SU-DHL-6 (cell line): ENCODE results near the gene LYSMD4.

Source experiments
- H2AFZ ChIP-seq: fragments of 200-600 bp; sonication (generic); 2 replicates; pipeline ENCODE4 v1.6.1; 2014; ENCODE audit warnings: low read depth, mild to moderate bottlenecking, moderate library complexity, mixed read lengths, antibody characterized with exemption, low read length; ENCODE audit not compliant: severe bottlenecking
- H3F3A ChIP-seq: fragments of 200-600 bp; shearing (Covaris generic); 2 replicates; pipeline ENCODE4 v1.6.0; 2016; ENCODE audit warnings: antibody characterized with exemption, mild to moderate bottlenecking; ENCODE audit not compliant: insufficient read depth
- H3K27ac ChIP-seq: fragments of 200-600 bp; sonication (generic); 2 replicates; pipeline ENCODE4 v1.5.1; 2016; ENCODE audit warnings: low read depth, mild to moderate bottlenecking, low read length, moderate library complexity, mixed read lengths
- H3K27me3 ChIP-seq: fragments of 200-600 bp; sonication (generic), shearing (Covaris generic); 2 replicates; pipeline ENCODE4 v1.6.0; 2014; ENCODE audit warnings: mild to moderate bottlenecking, low read length
- H3K36me3 ChIP-seq: fragments of 200-600 bp; sonication (generic); 2 replicates; pipeline ENCODE4 v1.6.1; 2014; ENCODE audit warnings: mild to moderate bottlenecking, low read length, mixed read lengths
- H3K4me2 ChIP-seq: fragments of 300-600, 200-600 bp; shearing (Covaris generic), sonication (generic); 2 replicates; pipeline ENCODE4 v1.6.0; 2014; ENCODE audit warnings: low read length, low read depth, mild to moderate bottlenecking; ENCODE audit not compliant: poor library complexity, severe bottlenecking
- H3K4me3 ChIP-seq: fragments of 200-600 bp; sonication (generic); 2 replicates; pipeline ENCODE4 v1.5.1; 2014; ENCODE audit warnings: antibody characterized with exemption, low read length, mild to moderate bottlenecking, mixed read lengths; ENCODE audit not compliant: insufficient read depth, poor library complexity, severe bottlenecking
- H3K79me2 ChIP-seq: fragments of 200-600 bp; sonication (generic); 2 replicates; pipeline ENCODE4 v1.6.1; 2014; ENCODE audit warnings: mild to moderate bottlenecking, low read length, moderate library complexity; ENCODE audit not compliant: insufficient read depth
- H3K9ac ChIP-seq: fragments of 200-600 bp; sonication (generic); 2 replicates; pipeline ENCODE4 v1.7.0; 2014; ENCODE audit warnings: mild to moderate bottlenecking, low read length
- H3K9me2 ChIP-seq: fragments of 200-600 bp; sonication (generic); replicated peaks from 2 replicates; pipeline ENCODE4 v1.6.1; 2014; ENCODE audit warnings: low read length; ENCODE audit not compliant: insufficient read depth
- H3K9me3 ChIP-seq: fragments of 200-600 bp; sonication (generic); 2 replicates; pipeline ENCODE4 v1.6.1; 2014; ENCODE audit warnings: low read length, mixed read lengths; ENCODE audit not compliant: insufficient read depth
- H4K20me1 ChIP-seq: fragments of 200-600 bp; sonication (generic); 2 replicates; pipeline ENCODE4 v1.6.1; 2014; ENCODE audit warnings: low read depth, mild to moderate bottlenecking, antibody characterized with exemption, low read length, moderate library complexity, mixed read lengths
- CTCF ChIP-seq: fragments of 200-600 bp; sonication (generic); IDR thresholded peaks from one replicate; pipeline ENCODE4 v1.5.1; 2017; ENCODE audit warnings: antibody characterized with exemption, mild to moderate bottlenecking, low read length, moderate library complexity; ENCODE audit not compliant: insufficient read depth, poor library complexity, severe bottlenecking
- EZH2phosphoT487 ChIP-seq: fragments of 200-600 bp; sonication (generic), shearing (Covaris generic); conservative IDR thresholded peaks from 2 replicates; pipeline ENCODE4 v1.6.1; 2018; ENCODE audit warnings: mild to moderate bottlenecking, antibody characterized with exemption, low read length, moderate library complexity, mixed read lengths

The LYSMD4 gene

GRCh38 chr15:99731336-99732123 lies 1.7 kb downstream of the LYSMD4 start:
- TF ChIP-seq EZH2phosphoT487 (no peak), CTCF (no peak)
- Histone ChIP-seq H3F3A (no peaks in the 10 kb centered on the region), H4K20me1 (no peaks in the 10 kb centered on the region), H3K79me2 (no peaks in the 10 kb centered on the region), H3K9ac (no peak overlapping the region), H3K36me3 (no peaks in the 10 kb centered on the region), H2AFZ (no peak overlapping the region), H3K27ac (no peak overlapping the region), H3K4me3 (no peak overlapping the region), H3K27me3 (no peaks in the 10 kb centered on the region), H3K4me2 (no peak overlapping the region), H3K9me3 (no peaks in the 10 kb centered on the region), H3K9me2 (no peaks in the 10 kb centered on the region)

GRCh38 chr15:99729920-99730319 lies 3.3 kb downstream of the LYSMD4 start:
- Histone ChIP-seq H3K27ac (no peak overlapping the region), H3K27me3 (no peaks in the 10 kb centered on the region), H3K79me2 (no peaks in the 10 kb centered on the region), H2AFZ (no peak overlapping the region), H3K4me2 (no peak overlapping the region), H3F3A (no peaks in the 10 kb centered on the region), H4K20me1 (no peaks in the 10 kb centered on the region), H3K9me3 (no peaks in the 10 kb centered on the region), H3K36me3 (no peaks in the 10 kb centered on the region), H3K9me2 (no peaks in the 10 kb centered on the region), H3K9ac (no peak overlapping the region), H3K4me3 (no peak overlapping the region)
- TF ChIP-seq EZH2phosphoT487: no peak
- no peak for TF ChIP-seq CTCF

GRCh38 chr15:99729327-99729726 lies 3.9 kb downstream of the LYSMD4 start:
- Histone ChIP-seq H3K9me3 (no peaks in the 10 kb centered on the region), H3K4me3 (no peak overlapping the region), H3K9me2 (no peaks in the 10 kb centered on the region), H3K27ac (no peak overlapping the region), H3K36me3 (no peaks in the 10 kb centered on the region), H3F3A (no peaks in the 10 kb centered on the region), H3K79me2 (no peaks in the 10 kb centered on the region), H3K4me2 (no peak overlapping the region), H3K27me3 (no peaks in the 10 kb centered on the region), H4K20me1 (no peaks in the 10 kb centered on the region), H3K9ac (no peak overlapping the region), H2AFZ (no peak overlapping the region)
- TF ChIP-seq CTCF: no peak
- TF ChIP-seq EZH2phosphoT487: no peak
